HAP-1 (cell line): ENCODE results near the gene NR5A1.

Experiments used
- DNase-seq, 2 experiments: peaks; one replicate each; pipeline ENCODE4 v3.0.0-alpha.2; 2016 to 2020; ENCODE audit warnings: low spot score in 2 of 2
- H3K27me3 ChIP-seq: fragments of 250-450 bp; sonication (Bioruptor Pico); 2 replicates; pipeline ENCODE4 v1.5.1; 2020; ENCODE audit warnings: low read depth, mild to moderate bottlenecking, moderate library complexity
- H3K36me3 ChIP-seq: fragments of 250-450 bp; sonication (Bioruptor Pico); replicated peaks from 2 replicates; pipeline ENCODE4 v1.5.1; 2020; ENCODE audit warnings: mild to moderate bottlenecking
- H3K4me1 ChIP-seq: fragments of 250-450 bp; sonication (Bioruptor Pico); 2 replicates; pipeline ENCODE4 v1.5.1; 2020; ENCODE audit warnings: mild to moderate bottlenecking
- H3K4me3 ChIP-seq: fragments of 250-450 bp; sonication (Bioruptor Pico); 2 replicates; pipeline ENCODE4 v1.5.1; 2020; ENCODE audit warnings: mild to moderate bottlenecking, moderate library complexity
- H3K9me3 ChIP-seq: fragments of 250-450 bp; sonication (Bioruptor Pico); 2 replicates; pipeline ENCODE4 v1.5.1; 2020; ENCODE audit warnings: mild to moderate bottlenecking, moderate library complexity
- in situ Hi-C: fragments of 300-500 bp; cut with MboI; formaldehyde crosslinking; loops from 3 replicates; pipeline ENCODE4 v1.14.3; 2020; ENCODE audit warnings: low sequenced_read_pairs, inconsistent platforms, mixed read lengths

The NR5A1 gene

DNA sequence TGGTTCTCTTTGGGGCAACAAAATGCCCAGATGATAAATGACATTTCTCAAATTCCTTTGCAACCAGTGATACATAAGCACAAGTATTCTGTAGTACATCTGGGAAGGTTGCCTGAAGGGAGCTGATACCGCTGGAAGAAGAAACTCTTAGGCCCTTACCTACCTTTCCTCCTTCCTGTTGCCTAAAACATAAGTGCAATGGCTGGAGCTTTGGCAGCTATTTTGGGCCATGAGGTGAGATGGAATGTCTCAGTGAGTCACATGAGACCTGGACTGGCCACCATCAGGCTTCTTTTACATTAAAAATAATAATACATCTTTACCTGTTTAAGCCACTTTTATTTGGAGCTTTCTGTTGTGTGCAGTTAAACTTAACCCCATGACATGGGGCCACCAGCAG is 68.1 kb downstream of the NR5A1 start:
- no peaks in the 10 kb centered on the region for H3K36me3 ChIP-seq
- H3K4me1 ChIP-seq: no peaks in the 10 kb centered on the region
- DNase-seq: no peak
- no peaks in the 10 kb centered on the region for H3K9me3 ChIP-seq
- in situ Hi-C loops: no loop called here
- no peak overlapping the region for H3K4me3 ChIP-seq
- H3K27me3 ChIP-seq: 0 out of 2 replicates have a peak, but pooled peaks cover 2% of the 10 kb centered on the region

DNA sequence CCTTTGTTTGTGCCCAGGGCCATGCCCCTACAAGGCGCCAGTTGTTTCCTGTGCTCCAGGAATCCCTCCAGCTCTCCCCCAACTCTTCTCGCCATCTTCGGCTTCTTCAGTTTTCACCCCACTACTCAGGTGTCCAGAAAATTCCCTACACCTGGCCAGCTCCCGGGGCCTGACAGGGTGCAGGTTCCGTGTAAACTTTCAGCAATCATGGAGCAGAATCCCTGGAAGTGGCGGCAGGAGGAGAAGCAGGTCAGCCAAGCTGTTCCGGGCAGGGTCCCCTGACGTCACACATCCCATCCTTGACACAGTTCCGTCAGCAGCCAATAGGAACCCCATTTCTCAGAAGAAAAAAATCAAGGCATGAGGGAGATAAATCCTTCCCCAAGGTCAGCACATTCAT is 69.1 kb downstream of the NR5A1 start:
- Histone ChIP-seq H3K4me1 (no peaks in the 10 kb centered on the region), H3K9me3 (no peaks in the 10 kb centered on the region), H3K27me3 (0 out of 2 replicates have a peak, but pooled peaks cover 2% of the 10 kb centered on the region), H3K36me3 (no peaks in the 10 kb centered on the region), H3K4me3 (no peak overlapping the region)
- in situ Hi-C loops: no loop called here
- DNase-seq: no peak

GRCh38 chr9:124437086-124437485 is 70.1 kb downstream of the NR5A1 start:
- no peak for DNase-seq
- Histone ChIP-seq H3K4me3 (no peak overlapping the region), H3K4me1 (no peaks in the 10 kb centered on the region), H3K9me3 (no peaks in the 10 kb centered on the region), H3K27me3 (0 out of 2 replicates have a peak, but pooled peaks cover 1% of the 10 kb centered on the region), H3K36me3 (no peaks in the 10 kb centered on the region)
- in situ Hi-C loops: no loop called here

- DNase-seq: no peak
- no peaks in the 10 kb centered on the region for H3K9me3 ChIP-seq
- H3K27me3 ChIP-seq: no peaks in the 10 kb centered on the region
- no peaks in the 10 kb centered on the region for H3K4me1 ChIP-seq
- H3K4me3 ChIP-seq: no peak overlapping the region
- no peaks in the 10 kb centered on the region for H3K36me3 ChIP-seq
- in situ Hi-C loops: no loop called here
Measured at GRCh38 chr9:124436320-124436719, 70.9 kb downstream of the NR5A1 start.
